Body of pancreas (tissue), 4 donors: ENCODE measurements around the gene VPS41. TPM values are rescaled to one million over a fixed set of nuclear protein-coding genes. Genes with fewer than 3 reads are reported as not detected.

Experiments used
- ATAC-seq: fragments of 150-250 bp; one replicate; pipeline ENCODE4 v1.9.1; 2016
- DNase-seq, 4 donors: peaks; one replicate each; pipeline ENCODE4 v3.0.0-alpha.2; 2019
- H3K27ac ChIP-seq, 4 donors: fragments of 200-600 bp; sonication (generic); 1 replicate in 3 of 4; 2 replicates in 1 of 4; pipeline versions ENCODE4 v1.5.1 to v1.6.1; 2016 to 2019; ENCODE audit warnings: mild to moderate bottlenecking in 1 of 4, mixed read lengths in 1 of 4, moderate library complexity in 1 of 4
- H3K27me3 ChIP-seq, 2 donors: fragments of 200-600 bp; sonication (generic); one replicate each; pipeline ENCODE4 v1.6.0; 2016; ENCODE audit warnings: mild to moderate bottlenecking in 1 of 2
- H3K36me3 ChIP-seq, 2 donors: fragments of 200-600 bp; sonication (generic); replicated peaks in 1 of 2; 2 replicates each; pipeline ENCODE4 v1.5.1; 2016; ENCODE audit warnings: low read depth in 2 of 2; ENCODE audit not compliant: insufficient read depth in 1 of 2
- H3K4me1 ChIP-seq: fragments of 200-600 bp; sonication (generic); one replicate; pipeline ENCODE4 v1.6.0; 2016
- H3K4me3 ChIP-seq, 2 donors: fragments of 200-600 bp; sonication (generic); 1 replicate in 1 of 2; 2 replicates in 1 of 2; pipeline ENCODE4 v1.5.1; 2016 to 2019
- H3K9me3 ChIP-seq, 3 donors: fragments of 200-600 bp; sonication (generic); 1 replicate in 2 of 3; 2 replicates in 1 of 3; pipeline ENCODE4 v1.5.1; 2016
- POLR2A ChIP-seq, 3 donors: fragments of 450-650 bp; IDR thresholded peaks; one replicate each; pipeline ENCODE4 v1.6.1; 2016; ENCODE audit warnings: antibody characterized with exemption in 3 of 3, mild to moderate bottlenecking in 2 of 3
- WGBS, 2 donors: methylation state at CpG; one replicate each; pipeline ENCODE4 v1.1.5; 2017; 5-methylcytosine and 5-hydroxymethylcytosine counted together
- intact Hi-C: fragments of 100-400 bp; cut with DNase I; formaldehyde crosslinking; loops from one replicate; pipeline ENCODE4 v1.15.1; 2023
- total RNA-seq, 2 donors: library from RNA; depleted of rRNA; stranded (reverse); fragments of >200 nt; gene quantifications; one replicate each; pipeline ENCODE4 v1.1.0, GENCODE V29; 2016
- TF ChIP-seq, protein P1 (sequence below), 7 experiments: fragments of 450-650 bp in 4 of 7; fragments of 200-600 bp in 3 of 7; sonication (generic) in 3 of 7; IDR thresholded peaks; one replicate each; pipeline ENCODE4 v1.5.1; 2016 to 2019; ENCODE audit warnings: antibody characterized with exemption in 7 of 7

VPS41 gene
- total RNA-seq, 2 donors from 2014 or later, result 18.1 to 53.2 TPM

DNA sequence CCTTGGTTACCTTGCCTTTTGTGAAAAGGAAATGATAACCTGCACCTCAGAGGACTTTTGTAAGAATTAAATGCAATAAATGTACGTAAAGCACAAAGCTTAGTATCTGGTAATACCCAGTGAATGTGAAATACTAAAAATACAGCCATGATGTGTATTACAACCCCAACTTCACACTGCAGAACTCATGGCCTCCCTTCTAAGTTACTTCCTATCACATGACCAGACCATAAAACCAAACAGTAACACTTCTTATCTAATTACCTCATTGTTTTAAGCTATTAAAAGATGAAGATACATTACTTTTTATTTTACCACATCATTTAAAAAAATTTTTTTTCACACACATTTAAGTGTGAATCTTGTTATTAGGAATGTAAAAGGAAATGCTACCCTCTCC, 29.0 kb downstream of the VPS41 start:
- intact Hi-C loops, result no loop called here
- DNase-seq (no peak), ATAC-seq (no peak)
- Histone ChIP-seq H3K27me3 (no peaks in the 10 kb centered on the region), H3K9me3 (no peaks in the 10 kb centered on the region), H3K4me3 (no peak overlapping the region), H3K4me1 (peaks cover 7% of the 10 kb centered on the region), H3K27ac (no peak overlapping the region), H3K36me3 (no peaks in the 10 kb centered on the region)
- TF ChIP-seq, protein P1, sequence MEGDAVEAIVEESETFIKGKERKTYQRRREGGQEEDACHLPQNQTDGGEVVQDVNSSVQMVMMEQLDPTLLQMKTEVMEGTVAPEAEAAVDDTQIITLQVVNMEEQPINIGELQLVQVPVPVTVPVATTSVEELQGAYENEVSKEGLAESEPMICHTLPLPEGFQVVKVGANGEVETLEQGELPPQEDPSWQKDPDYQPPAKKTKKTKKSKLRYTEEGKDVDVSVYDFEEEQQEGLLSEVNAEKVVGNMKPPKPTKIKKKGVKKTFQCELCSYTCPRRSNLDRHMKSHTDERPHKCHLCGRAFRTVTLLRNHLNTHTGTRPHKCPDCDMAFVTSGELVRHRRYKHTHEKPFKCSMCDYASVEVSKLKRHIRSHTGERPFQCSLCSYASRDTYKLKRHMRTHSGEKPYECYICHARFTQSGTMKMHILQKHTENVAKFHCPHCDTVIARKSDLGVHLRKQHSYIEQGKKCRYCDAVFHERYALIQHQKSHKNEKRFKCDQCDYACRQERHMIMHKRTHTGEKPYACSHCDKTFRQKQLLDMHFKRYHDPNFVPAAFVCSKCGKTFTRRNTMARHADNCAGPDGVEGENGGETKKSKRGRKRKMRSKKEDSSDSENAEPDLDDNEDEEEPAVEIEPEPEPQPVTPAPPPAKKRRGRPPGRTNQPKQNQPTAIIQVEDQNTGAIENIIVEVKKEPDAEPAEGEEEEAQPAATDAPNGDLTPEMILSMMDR (IDR thresholded peaks at IDR 0.05), result no peak
- no peak for TF ChIP-seq POLR2A (IDR thresholded peaks at IDR 0.05)
- WGBS, 2 donors, result 61 to 97% methylated on average over 1 of the region's 1 CpG

DNA sequence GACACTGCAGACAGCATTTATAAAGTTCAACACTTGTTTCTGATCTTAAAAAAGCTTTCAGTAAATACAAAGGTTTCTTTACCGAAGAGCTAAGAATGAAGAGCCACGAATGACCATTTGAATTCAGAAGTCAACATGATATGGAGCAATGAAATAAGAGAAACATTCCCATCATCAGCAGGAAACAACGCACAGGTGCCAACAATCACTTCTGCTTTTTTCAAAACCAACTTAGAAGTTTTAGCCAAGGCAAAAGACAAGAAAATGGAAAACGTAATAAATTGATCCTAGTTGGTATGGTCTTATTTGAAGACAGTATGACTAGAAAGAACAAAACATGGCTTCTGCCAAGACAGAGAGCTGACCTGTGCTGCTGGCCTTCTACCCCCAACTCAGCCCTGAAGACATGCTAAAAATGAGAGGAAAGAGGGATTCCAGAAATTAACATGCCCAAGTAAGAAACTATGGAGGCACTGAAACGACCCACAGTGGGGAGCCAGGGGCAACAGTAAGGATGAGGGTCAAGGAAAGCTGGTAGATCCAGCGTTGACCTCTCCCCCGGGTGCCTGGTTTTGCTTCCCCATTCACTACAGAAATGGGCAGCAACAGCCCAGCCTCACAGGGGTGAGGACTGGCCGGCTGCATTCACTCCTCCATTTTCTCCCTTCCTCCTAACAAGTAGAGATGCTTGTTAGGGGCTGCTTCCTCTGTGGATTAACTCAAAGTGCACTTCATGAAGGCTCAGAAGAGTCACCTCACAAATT, 30.1 kb downstream of the VPS41 start:
- ATAC-seq (no peak), DNase-seq (no peak)
- Histone ChIP-seq H3K4me3 (no peak overlapping the region), H3K27me3 (no peaks in the 10 kb centered on the region), H3K4me1 (peaks cover 7% of the 10 kb centered on the region), H3K36me3 (no peaks in the 10 kb centered on the region), H3K9me3 (no peaks in the 10 kb centered on the region), H3K27ac (no peak overlapping the region)
- intact Hi-C loops, result no loop called here
- TF ChIP-seq POLR2A (IDR thresholded peaks at IDR 0.05), result no peak
- TF ChIP-seq, protein P1 (IDR thresholded peaks at IDR 0.05), result no peak
- 77 to 81% methylated on average over 8 of the region's 8 CpGs for WGBS, 2 donors

DNA sequence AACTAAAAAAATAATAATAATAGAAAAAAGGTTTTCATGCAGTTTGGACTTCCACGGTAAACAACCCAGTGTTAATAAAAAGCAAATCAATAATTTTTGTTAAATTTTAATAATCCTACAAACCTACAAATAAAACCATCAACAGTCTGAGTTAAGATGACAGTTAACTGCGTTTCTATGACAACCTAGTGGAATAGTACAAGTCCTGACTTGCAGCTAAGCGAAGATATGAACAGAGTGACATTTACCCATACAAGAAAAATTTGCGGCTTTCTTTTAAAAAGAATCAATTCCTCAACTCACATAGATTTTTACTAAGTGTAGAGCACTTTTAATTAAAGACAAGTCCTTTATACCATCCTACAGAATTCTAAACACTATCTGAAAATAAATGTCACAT, 35.6 kb downstream of the VPS41 start:
- no peaks in the 10 kb centered on the region for H3K27me3 ChIP-seq
- 42 to 54% methylated on average over 4 of the region's 4 CpGs for WGBS, 2 donors
- peaks cover 11% of the 10 kb centered on the region for H3K4me1 ChIP-seq
- H3K4me3 ChIP-seq, result no peak overlapping the region
- intact Hi-C loops, result no loop called here
- TF ChIP-seq, protein P1 (IDR thresholded peaks at IDR 0.05), result no peak
- no peak for TF ChIP-seq POLR2A (IDR thresholded peaks at IDR 0.05)
- ATAC-seq, result no peak
- DNase-seq, result no peak
- no peaks in the 10 kb centered on the region for H3K36me3 ChIP-seq
- H3K27ac ChIP-seq, result no peak overlapping the region
- no peaks in the 10 kb centered on the region for H3K9me3 ChIP-seq

DNA sequence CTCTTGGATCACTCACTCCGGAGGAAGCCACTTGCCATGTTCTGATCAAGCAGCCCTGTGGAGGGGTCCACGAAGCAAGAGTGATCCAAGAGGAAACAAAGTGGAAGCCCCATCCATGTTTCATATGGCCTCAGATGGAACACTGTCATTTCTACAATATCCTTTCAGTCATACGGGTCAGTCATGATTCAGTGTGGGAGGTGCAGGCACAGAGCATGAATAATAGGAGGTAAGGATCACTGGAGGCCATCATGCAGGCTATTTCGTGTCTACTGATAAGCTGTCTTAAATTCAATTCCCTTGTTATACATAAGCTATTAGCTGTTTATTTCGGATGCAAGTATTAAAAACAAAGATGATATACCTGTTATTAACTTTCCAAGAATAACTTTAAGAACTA, 36.8 kb downstream of the VPS41 start:
- Histone ChIP-seq H3K27me3 (no peaks in the 10 kb centered on the region), H3K27ac (no peak overlapping the region), H3K4me3 (no peak overlapping the region), H3K4me1 (peaks cover 11% of the 10 kb centered on the region), H3K36me3 (no peaks in the 10 kb centered on the region), H3K9me3 (no peaks in the 10 kb centered on the region)
- 82 to 86% methylated on average over 5 of the region's 5 CpGs for WGBS, 2 donors
- TF ChIP-seq POLR2A (IDR thresholded peaks at IDR 0.05), result no peak
- no peak for ATAC-seq
- intact Hi-C loops, result no loop called here
- DNase-seq, result no peak

DNA sequence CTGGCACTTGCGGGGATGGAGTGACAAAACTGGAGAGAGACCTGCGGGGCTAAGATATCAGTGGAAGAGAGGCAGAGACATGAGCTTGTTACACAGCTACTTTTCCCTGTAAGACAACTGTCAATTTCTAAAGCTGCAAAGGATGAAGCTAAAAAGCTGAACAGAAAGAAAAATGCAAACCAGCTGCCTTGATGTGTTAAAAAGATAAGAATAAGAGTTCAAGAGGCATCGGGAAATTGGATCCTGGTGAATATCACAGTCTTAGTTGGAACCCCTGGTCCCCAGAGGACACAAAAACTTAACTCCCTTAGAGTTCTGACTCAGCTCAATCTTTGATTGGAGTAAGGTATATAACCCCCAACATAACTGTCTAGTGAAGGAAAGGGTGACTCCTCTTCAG, 38.8 kb downstream of the VPS41 start:
- Histone ChIP-seq H3K27me3 (no peaks in the 10 kb centered on the region), H3K36me3 (no peaks in the 10 kb centered on the region), H3K4me3 (no peak overlapping the region), H3K27ac (no peak overlapping the region), H3K9me3 (no peaks in the 10 kb centered on the region), H3K4me1 (peaks cover 9% of the 10 kb centered on the region)
- no peak for TF ChIP-seq POLR2A (IDR thresholded peaks at IDR 0.05)
- TF ChIP-seq, protein P1 (IDR thresholded peaks at IDR 0.05), result no peak
- intact Hi-C loops, result no loop called here
- WGBS, 2 donors, result 87 to 93% methylated on average over 3 of the region's 3 CpGs
- no peak for DNase-seq
- no peak for ATAC-seq
